CD4-positive, alpha-beta T cell treated with Interleukin-6 at 100 ng/mL for 8 hours (primary cell): ENCODE results near the gene PTPN5.

Source experiments
- DNase-seq: peaks from one replicate; pipeline ENCODE4 v3.0.0-alpha.2; 2020; ENCODE audit warnings: mixed read lengths, low spot score

PTPN5 gene

DNA sequence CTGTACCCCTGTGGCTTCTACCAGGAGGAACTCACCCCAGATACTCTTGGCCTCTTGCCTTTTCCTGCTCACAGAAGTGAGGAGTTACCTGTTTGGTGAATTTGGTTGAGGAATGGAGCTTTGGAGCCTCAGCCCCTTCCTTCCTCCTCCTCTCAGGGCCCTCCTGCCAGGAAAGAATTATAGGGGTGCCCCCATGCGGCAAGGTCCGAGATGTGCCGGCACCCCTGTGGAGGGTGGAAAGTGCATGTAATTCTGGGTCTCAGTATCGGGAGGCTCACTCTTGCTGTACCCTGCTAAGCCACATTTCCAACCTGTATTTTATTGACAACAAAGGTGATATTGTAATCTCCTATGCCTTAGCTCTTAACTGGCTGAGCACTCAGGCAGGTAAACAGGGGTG is 51.9 kb downstream of the PTPN5 start:
- DNase-seq, result no peak

DNA sequence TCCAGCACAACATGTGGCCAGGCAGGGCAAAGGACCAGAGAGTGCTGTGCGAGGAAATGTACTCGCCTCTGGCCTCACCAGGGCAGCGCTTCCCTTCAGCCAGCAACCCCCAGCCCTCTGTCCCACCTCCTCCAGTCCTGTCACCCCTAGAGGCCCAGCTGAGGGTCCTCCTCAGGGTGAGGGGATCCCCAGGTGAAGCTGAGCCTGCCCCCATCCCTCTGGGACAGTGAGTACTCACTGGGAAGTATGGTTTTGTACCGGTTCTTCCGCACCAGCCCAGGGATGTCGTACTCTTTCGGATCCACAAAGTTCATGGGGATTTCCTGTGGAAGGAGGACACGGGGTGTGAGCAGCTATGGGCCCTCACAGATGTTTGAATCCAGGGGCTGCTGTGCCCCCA is 54.0 kb downstream of the PTPN5 start:
- DNase-seq, result no peak

DNA sequence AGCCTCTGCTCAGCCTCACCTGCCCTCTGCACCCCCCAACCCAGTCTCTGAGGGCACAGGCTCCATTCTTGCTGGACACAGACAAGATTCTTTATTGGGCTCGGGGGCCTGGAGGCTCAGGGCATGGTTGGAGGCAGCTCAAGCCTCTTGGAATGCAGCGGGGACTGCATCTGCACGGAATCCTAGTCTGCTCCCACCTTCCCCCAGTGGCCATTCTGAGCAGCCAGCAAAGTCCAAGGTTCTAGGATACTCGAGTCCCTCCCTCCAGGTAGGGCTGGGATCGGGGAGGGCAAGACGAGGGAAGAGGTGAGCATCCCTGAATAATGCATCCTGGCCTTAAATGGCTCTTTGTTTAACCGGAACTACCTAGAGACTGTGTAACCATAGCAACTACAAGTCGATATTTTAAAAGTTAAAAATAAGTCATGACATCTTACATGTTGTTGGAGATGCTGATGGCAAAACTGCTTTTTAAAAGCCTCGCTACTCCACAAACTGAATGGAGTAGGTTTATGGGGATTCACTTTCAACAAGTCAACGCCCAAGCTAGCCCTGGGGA is 54.9 kb downstream of the PTPN5 start:
- no peak for DNase-seq

DNA sequence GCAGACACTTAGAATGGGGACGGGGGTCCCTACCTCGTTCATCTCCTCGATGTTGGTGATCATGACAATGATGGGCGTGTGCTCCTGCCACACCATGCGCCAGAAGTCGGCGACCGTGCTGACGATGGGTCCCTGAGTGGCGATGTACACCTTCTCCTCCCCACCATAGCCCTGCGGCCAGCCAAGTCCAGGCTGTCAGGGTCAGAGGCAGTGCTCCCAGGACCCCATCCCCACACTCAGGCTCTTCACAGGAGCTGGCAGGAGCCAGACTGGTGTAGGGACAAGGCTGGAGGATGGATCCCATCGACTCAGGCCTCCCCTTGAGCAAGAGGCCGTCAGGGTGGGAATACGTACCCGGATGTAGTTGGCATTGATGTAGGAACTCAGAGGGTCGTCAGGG is 58.4 kb downstream of the PTPN5 start:
- no peak for DNase-seq

DNA sequence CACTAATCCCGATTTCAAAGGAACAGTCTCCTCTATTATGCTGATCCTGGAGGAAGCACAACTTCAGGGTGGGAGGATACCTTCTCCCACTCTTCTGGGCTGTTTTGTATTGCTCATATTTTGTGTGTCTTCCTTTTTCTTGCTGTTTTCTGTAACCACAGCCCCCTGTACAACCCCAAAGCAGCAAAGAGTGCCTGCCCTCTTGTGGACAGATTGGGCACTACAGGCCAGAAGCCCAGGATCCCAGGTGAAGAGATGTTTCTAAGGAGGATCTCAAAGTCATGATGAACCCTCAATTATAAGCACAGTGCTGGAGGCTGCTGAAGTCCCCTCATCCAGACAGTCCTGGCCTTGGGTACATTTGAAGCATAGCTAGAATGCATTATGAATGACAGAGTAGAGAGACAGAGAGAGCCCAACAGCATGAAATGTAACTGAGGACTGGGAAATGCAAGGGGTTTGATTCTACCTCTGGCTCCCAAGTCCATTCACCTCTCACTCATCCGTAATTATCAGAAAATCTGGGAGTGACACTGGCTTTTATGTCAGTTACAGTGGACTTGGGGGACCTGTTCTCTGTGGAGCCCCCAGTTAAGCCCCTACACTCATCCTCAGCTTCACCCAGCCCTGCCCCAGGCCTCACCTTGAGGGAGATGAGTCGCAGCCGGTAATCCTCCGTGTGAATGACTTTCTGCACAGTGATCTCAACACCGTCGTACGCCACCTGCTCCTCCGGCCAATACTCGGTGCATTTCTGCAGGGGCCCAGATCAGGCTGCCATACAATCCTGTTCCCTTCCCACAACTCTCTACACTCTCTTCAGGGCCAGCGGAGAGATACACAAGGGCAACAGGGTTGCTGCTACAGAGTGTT is 59.4 kb downstream of the PTPN5 start:
- DNase-seq, result peak; percentile 56

DNA sequence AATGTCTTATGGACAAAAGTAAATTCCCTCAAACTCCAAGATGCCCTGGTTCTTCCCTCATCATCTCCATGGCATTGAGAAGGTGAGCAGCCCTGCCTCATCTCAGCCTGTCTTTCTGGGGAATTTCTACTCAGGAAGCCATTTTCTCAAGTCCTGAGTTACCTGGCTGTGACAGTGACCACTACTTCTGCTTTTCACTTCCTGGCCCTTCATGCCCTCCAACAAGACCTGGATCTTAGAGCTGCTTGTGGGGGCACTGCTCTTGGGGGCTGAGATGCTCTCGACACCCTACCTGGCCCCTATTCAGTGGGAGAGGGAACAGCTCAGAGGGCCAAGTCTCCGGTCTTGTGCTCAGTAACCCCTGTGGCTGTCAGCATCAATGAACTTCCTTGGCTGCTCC is 60.2 kb downstream of the PTPN5 start:
- DNase-seq, result no peak

DNA sequence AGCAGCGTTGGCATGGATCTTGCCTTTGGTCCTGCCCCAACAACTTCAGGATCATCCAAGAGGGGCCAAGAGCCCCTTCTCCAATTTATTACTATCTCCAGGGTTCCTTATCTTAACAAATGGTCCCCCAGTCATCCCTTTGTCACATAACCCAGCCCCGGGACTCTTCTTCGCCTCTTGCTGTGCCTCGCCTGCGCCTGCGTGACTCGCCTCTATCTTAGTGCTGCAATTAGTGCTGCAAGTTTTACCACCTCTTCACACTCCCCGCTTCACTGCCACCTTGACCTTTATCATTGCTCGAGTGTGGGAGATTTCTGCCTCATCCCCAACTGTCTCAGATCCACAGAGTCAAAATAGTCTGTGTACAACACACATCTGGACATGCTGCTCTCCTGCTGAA is 61.6 kb downstream of the PTPN5 start:
- no peak for DNase-seq

DNA sequence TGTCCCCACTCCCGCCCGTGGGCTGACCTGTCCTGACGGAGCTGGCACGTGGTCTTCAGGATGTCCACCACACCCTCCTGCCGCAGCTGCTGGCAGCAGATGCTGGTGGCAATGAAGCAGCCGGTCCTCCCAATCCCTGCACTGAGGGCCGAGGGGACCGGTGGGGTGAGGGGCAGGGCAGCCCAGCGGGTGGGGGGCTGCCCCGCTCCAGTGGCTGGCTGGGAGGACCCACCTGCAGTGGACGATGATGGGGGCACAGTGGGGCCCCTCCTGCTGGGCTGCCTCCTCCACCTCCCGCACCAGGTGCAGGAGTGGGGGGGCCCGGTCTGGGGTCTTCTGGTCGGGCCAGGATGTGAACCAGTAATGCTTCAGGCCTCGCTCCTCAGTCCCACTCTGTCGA is 62.2 kb downstream of the PTPN5 start:
- DNase-seq, result no peak

DNA sequence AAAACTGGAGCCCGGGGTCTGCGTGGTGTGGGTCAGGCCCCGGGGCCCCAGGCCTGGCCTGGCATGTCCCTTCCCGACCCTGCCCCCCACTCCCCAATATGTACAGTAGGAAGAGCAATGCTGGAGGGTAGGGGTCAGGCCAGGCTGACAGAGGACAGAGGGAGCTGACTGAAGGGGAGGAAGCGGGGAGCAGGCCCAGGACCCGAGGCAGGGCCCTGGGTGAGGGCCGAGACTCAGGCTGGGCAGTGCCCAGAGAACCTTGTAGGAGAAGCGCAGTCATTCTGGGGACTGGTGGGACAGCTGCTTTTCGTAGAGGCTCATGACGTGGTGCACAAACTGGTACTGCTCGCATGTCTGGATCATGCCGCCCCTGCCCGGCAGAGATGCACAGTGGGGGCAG is 62.9 kb downstream of the PTPN5 start:
- no peak for DNase-seq

DNA sequence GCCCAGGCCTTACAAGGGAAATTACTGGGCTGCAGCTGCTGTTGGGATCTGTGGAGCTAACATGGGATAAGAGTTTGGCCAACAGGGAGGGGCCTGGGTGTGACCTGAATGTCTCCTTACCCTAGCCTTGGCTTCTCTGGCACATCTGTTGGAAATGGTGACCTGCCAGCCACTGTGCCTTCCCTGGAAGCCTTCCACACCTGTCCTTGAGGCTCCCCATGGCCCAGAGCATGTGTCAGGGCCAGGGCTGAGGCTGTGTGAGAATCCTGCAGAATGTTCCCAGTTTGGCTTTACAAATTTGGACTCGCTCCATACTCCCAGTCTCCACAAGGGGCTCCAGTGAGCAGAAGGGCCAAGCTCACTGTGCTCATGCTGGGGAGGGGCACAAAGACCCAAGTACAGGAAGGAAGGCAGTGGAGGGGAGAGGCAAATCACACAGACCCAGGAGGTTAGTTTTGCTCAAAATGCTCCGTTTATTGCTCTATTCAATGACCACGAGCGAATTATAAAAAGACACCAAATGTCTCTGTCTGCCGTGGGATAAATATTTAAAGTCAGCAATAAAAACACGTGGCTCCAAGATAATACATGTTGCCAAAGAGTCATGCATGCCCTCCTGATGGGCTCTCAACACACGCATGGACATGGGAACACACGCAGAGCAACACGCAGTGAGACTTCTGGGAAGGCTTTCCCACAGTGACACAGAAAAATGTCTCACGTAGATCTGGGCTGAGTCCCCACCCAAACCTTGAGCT is 63.9 kb downstream of the PTPN5 start:
- DNase-seq, result peak; percentile 55

DNA sequence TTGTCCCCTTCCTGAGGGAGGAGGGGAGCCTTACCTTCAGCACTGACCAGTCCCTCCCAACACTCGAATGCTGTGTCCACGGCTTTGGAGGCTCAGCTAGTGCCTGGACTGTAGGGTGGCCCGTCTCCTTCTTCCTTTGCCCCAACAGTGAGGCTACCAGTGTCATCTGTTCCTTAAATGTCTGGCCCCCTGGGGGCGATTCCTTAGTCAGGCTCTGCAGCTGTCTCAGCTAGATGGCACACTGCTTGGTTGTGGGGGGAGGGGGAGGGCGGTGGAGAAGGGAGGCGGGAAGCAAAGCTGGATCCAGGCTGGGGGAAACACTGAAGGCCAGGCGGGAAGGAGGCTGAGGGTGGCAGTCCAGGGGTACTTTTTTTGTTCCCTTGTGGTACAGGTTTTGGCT is 65.6 kb downstream of the PTPN5 start, which contains the start of gene IGSF22:
TSS of gene IGSF22 (minus strand) at position 149 of the 400 bp plus-strand sequence. CDS start 1,952 bp downstream, outside the sequence.
- DNase-seq, result no peak

DNA sequence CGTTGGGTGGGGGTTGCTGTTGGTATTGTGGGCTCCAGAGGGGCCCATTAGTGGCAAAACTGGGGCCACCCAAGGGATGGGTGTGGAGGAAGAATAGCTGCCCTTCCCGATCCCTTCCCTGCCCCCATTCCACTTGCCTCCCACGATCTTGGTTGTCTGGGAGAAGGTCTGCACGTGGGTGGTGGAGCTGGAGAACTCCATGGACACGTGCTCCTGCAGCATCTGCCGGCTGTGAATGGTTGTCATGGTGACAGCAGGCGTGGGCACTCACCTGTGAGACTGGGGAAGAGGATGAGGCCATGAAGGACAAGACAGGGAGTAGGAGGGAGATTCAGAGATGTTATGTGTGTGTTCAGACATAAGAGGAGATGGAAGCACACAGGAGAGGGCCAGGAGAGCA is 67.6 kb downstream of the PTPN5 start:
- no peak for DNase-seq

DNA sequence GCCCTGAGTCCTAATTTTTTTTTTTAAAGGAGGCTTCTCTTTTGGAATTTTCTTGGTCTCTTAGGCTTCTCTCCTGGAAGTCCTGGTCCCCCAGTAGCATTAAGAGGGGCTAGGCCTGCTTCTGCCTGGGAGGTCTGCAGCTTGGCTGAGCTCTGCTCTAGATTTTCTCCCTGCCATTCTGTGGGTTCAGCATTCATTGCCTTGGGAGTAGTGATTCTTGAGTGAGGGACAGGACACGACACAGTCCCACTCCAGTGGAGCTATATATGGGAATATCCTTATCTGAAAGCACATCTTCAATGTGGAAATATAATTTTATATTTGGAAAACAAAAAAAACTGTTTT is 69.3 kb downstream of the PTPN5 start:
- DNase-seq, result no peak

DNA sequence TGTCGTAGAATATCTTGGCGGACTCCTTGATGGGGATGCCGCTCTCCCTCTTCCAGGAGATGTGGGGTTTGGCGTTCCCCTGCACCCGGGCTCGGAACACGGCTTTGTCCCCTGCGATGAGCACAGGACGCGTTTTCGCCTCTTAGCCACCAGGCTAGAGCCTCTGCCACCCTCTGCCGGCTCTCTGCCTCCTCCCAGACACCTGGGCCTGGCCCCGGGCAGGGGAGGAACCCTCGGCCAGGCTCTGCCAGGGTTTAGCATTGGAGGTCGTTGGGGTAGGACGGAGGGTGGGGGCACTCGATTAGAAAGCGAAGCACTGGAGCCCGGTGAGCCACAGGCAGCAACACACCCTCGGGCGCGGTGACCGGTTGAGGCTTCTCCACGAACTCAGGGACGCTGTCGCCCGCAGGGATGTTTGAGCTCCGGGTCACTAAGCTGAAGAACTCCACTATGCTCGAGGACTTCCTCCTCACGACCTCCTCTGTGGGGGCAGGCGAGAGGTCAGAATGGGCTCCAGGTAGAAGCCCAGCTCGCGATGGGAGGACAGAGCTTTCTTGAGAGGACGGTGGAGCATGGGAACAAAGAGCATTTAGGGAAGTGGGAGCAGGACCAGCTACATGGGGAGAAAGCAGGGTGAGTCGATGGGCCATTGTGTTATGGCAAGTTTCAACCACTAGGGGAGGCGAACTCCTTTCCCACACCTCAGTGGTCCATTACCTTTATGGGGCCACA is 69.9 kb downstream of the PTPN5 start:
- peak; percentile 41 for DNase-seq

DNA sequence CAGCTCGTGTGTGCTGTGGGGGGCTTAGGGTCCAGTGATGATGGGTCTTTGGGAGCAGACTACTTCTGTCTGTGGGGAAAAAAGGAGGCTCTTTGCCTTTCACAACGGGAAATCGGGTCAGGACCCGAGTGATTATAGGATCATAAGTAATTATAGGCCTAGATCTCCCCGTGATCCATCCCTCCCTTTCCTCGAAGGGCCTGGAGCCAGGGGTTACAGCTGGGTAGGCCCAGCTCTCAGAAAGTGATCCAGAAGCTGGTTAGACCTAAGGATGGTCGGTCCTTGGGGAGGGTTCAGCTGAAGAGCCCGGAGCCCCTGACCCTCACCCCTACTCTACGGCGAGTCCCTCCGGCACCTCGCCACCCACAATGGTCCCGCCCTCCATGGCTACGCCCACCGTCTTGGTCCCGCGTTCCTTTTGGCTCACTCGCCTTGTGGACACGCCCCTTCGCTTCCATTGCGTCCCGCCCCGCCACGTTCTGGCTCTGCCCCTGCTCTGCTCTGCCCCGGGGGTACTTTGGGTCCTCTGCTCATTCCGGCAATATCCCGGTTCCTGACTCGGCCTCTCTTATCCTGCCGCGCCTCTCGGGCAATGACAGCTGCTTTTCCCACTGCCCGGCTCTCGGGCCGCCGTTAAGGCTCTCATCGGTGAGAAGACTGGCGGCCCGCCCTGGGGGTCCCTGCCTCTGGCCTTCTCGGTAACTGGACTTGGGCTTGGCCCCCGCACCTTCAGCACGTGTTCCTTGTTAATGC is 70.6 kb downstream of the PTPN5 start:
- peak; percentile 79 for DNase-seq

DNA sequence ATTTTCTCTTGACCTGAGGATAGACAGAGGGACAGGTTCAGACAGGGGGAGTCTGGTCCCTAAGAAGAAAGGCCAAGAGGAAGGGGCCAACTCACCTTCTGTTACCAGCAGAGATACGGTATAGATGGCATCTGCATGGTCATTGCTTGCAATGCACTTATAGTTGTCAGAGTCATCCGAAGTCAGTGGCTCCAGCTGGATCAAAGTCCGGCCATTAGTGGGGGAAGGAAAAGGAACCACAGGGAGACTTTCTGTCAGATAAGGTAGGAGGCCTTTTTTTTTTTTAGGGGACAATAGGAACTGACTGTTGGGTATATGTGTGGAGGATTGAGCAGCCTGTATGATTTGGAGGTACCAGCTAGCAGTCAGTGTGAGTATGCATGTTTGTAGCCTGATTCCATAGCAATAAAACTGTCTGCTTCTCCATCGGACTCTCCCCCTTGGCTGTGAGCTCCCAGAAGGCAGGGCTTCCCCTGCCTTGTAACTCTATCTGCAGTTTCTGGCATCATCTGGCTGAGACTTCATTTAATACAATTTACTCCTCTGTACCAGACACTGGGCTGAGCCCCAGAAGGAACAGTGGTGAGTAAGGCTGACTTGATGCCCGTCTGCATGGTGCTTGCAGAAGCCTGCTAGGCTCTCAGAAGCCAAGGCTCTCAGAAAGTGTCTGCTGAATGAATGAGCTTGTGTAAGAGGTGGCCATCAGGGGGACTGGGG is 71.3 kb downstream of the PTPN5 start:
- no peak for DNase-seq

DNA sequence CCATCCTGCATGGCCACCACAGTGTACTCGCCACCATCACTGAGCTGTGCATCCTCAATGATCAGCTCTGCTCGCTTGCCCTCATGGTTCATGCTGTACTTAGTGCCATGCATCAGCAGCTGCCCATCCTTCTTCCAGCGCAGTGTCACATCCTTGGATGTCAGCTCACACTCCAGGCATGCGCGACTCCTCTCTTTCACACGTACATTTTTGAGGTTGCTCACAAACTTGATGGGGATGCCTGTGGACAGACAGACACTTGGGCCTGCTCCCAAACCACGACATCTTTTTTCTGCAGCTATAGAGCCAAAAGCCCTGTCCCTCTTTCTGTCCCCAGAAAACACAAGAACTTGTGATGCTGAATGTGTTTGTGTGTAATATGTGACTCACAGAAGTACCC is 76.1 kb downstream of the PTPN5 start:
- no peak for DNase-seq

DNA sequence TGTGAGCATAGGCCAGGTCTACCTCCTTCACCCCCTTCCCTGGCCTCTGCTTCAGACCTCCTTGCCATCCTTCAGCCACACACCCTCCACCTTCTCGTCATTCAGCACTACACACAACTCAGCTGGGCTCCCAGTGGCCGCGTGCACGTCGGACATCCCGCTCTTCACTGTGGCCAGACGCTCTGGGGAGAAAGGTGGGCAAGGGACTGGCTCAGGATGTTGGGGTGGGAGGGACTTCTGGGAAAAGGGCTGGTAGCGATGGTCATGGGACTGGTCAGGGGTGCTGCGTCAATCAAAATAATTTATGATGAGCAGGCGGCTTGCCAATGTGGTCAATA is 77.2 kb downstream of the PTPN5 start:
- no peak for DNase-seq

DNA sequence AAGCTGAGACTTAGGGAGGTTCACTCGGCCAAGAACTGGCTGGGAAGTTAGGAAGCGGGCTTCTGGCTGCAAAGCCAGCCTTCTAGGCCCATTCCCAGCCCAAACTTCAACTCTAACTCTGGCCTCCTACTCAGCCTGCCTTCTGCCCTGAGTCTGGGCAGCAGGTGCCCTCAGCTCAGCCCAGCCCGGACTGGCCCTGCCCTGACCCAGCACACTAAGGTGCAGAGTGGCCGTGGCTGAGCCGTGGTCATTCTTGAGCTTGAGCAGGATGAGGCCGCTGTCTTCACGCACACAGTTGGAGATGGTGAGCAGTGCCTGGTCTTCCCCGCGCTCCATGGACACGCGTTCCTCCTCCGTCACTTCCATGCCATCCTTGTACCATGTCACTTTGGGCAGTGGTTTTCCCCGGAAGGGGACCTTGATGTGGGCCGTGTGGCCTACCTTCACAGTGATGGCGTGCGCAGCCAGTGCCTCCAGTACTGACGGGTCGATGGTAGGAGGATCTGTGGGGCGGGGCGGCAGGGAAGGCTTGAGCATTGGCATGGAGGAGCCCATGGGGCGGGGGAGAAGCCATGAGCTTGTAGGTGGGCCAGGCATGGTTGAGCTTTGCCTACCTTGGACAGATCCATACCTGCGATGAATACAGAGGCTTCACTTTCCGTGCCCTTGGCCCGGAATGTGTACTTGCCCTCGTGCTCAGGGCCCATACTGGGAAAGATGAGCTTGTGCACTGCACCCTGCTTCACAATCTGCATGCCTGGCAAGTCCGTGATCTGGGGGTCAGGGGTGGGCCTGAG is 77.8 kb downstream of the PTPN5 start:
- DNase-seq, result no peak

DNA sequence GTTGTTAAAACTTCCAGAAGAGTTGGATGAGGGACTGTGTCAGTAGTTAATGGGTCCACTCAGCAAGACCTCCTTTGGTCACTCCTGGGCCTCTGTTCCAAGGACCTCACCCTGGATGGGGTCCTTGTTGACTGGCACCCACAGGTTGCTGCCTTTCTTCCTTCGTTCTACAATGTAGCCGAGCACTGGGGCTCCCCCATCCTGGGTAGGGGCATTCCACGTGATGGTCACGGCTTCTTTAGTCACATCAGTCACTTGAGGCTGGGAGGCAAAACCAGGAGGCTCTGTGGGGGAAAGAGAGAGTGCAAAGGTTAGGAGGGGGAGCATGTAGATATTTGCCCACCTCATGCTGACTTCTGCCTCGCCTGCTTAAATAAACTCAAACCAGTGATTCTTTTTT is 81.1 kb downstream of the PTPN5 start:
- no peak for DNase-seq
